A549 treated with RU486 at 1 μM for 4 hours (cell line): ENCODE measurements around the gene MAU2. TPM values are rescaled to one million over a fixed set of nuclear protein-coding genes. Genes with fewer than 3 reads are reported as not detected.

Experiments
- total RNA-seq: library from RNA; stranded (reverse); fragments of 200-300 nt; extraction: Qiagen RNA extraction; gene quantifications from 5 replicates; pipeline ENCODE4 v1.2.3, GENCODE V29; 2022; ENCODE audit warnings: low read depth

Gene MAU2
- total RNA-seq, result 10.5 to 14.4 TPM (median 12.2 TPM) in 5 replicates

GRCh38 chr19:19320361-19321140 is at the start of gene MAU2, which contains the start of gene SUGP1:
Gene MAU2, plus strand, starts transcription at chr19:19320829. Its CDS starts 31 bp downstream, at chr19:19320860.
Gene SUGP1, minus strand, starts transcription at chr19:19320509. Its CDS starts 13 bp downstream, at chr19:19320496.

GRCh38 chr19:19404879-19405860 is 84.5 kb downstream of the MAU2 start, which contains the start of gene GATAD2A:
Gene GATAD2A, plus strand, starts transcription at chr19:19405675. Its CDS starts 59,671 bp downstream, at chr19:19465346.

Other genes with a start within 250 kb of the MAU2 start
- 18.4 to 26.4 TPM (median 24.2 TPM) in 5 replicates for gene TMEM161A, start 182.4 kb upstream of the MAU2 start, total RNA-seq
- gene MEF2B, start 150.6 kb upstream of the MAU2 start, total RNA-seq, result 0.24 to 1.1 TPM (median 0.27 TPM) in 5 replicates
- gene BORCS8, start 128.7 kb upstream of the MAU2 start, total RNA-seq, result 7.5 to 11.7 TPM (median 11.2 TPM) in 5 replicates
- 31.0 to 50.4 TPM (median 42.5 TPM) in 5 replicates for gene RFXANK, start 128.6 kb upstream of the MAU2 start, total RNA-seq
- 31.1 to 34.5 TPM (median 31.8 TPM) in 5 replicates for gene NR2C2AP, start 117.4 kb upstream of the MAU2 start, total RNA-seq
- gene NCAN, start 108.9 kb upstream of the MAU2 start, total RNA-seq, result 0.03 to 0.23 TPM (median 0.05 TPM) in 3 of 5 replicates, not detected in the others
- gene TM6SF2, start 47.5 kb upstream of the MAU2 start, total RNA-seq, result 0.34 to 0.87 TPM (median 0.51 TPM) in 5 replicates
- gene SUGP1, start 320 bp upstream of the MAU2 start, total RNA-seq, result 23.1 to 30.6 TPM (median 26.1 TPM) in 5 replicates
- 41.2 to 53.3 TPM (median 44.7 TPM) in 5 replicates for gene GATAD2A, start 84.8 kb downstream of the MAU2 start, total RNA-seq
- gene TSSK6, start 194.7 kb downstream of the MAU2 start, total RNA-seq, result 0.85 to 1.8 TPM (median 1.6 TPM) in 5 replicates
- gene NDUFA13, start 195.4 kb downstream of the MAU2 start, total RNA-seq, result 162 to 199 TPM (median 165 TPM) in 5 replicates
- gene YJEFN3, start 208.1 kb downstream of the MAU2 start, total RNA-seq, result 1.8 to 3.8 TPM (median 3.4 TPM) in 5 replicates
- gene CILP2, start 217.4 kb downstream of the MAU2 start, total RNA-seq, result 0.11 to 0.32 TPM (median 0.22 TPM) in 5 replicates